Smooth muscle cell (in vitro differentiated cells): ENCODE measurements around the gene RBMS3. TPM values are rescaled to one million over a fixed set of nuclear protein-coding genes. Genes with fewer than 3 reads are reported as not detected.

Experiments
- DNase-seq: peaks from one replicate; lab custom pipeline; 2025; ENCODE audit not compliant: unreplicated experiment; lab: John Stamatoyannopoulos, UW
- H2AFZ ChIP-seq: fragments of 200-600 bp; sonication (generic); 2 replicates; pipeline ENCODE4 v1.6.0; 2016; ENCODE audit warnings: antibody characterized with exemption, low read depth, mild to moderate bottlenecking
- H3F3A ChIP-seq: fragments of 200-600 bp; sonication (generic); 2 replicates; pipeline ENCODE4 v1.6.0; 2017; ENCODE audit warnings: antibody characterized with exemption, low read depth
- H3K27ac ChIP-seq: fragments of 200-600 bp; sonication (generic); 2 replicates; pipeline ENCODE4 v1.5.1; 2016; ENCODE audit warnings: low read depth, mild to moderate bottlenecking
- H3K27me3 ChIP-seq: fragments of 200-600 bp; sonication (generic); 2 replicates; pipeline ENCODE4 v1.6.1; 2016; ENCODE audit warnings: low read depth, mild to moderate bottlenecking
- H3K36me3 ChIP-seq: fragments of 200-600 bp; sonication (generic); 2 replicates; pipeline ENCODE4 v1.5.1; 2016; ENCODE audit warnings: low read depth
- H3K4me1 ChIP-seq: fragments of 200-600 bp; sonication (generic); 2 replicates; pipeline ENCODE4 v1.5.1; 2016; ENCODE audit warnings: low read depth
- H3K4me2 ChIP-seq: fragments of 200-600 bp; sonication (generic); 2 replicates; pipeline ENCODE4 v1.6.0; 2016; ENCODE audit warnings: mild to moderate bottlenecking
- H3K4me3 ChIP-seq: fragments of 200-600 bp; sonication (generic); 2 replicates; pipeline ENCODE4 v1.5.1; 2016; ENCODE audit warnings: mild to moderate bottlenecking
- H3K79me2 ChIP-seq: fragments of 200-600 bp; sonication (generic); 2 replicates; pipeline ENCODE4 v1.6.0; 2016; ENCODE audit warnings: low read depth, mild to moderate bottlenecking
- H3K9ac ChIP-seq: fragments of 200-600 bp; sonication (generic); 2 replicates; pipeline ENCODE4 v1.6.0; 2016; ENCODE audit warnings: low read depth
- H3K9me3 ChIP-seq: fragments of 200-600 bp; sonication (generic); replicated peaks from 2 replicates; pipeline ENCODE4 v1.5.1; 2016; ENCODE audit warnings: low read depth
- H4K20me1 ChIP-seq: fragments of 200-600 bp; sonication (generic); 2 replicates; pipeline ENCODE4 v1.6.0; 2016; ENCODE audit warnings: low read depth
- CTCF ChIP-seq: fragments of 200-600 bp; sonication (generic); IDR thresholded peaks from 2 replicates; pipeline ENCODE4 v1.5.1; 2017; ENCODE audit warnings: borderline replicate concordance, mild to moderate bottlenecking, antibody characterized with exemption; ENCODE audit not compliant: insufficient read depth, poor library complexity, severe bottlenecking
- WGBS: methylation state at CpG from one replicate; pipeline ENCODE4 v1.1.7; 2016; ENCODE audit warnings: low lambda C conversion rate; 5-methylcytosine and 5-hydroxymethylcytosine counted together
- polyA plus RNA-seq: library from polyadenylated mRNA; unstranded; fragments of >200 nt; fragmentation: Nextera tagmentation; extraction: Ambion mirVana; gene quantifications from 2 replicates; pipeline ENCODE4 v1.2.1, GENCODE V29; 2016
- total RNA-seq: library from RNA; depleted of rRNA; stranded (reverse); fragments of >200 nt; gene quantifications from 2 replicates; pipeline ENCODE4 v1.2.3, GENCODE V29; 2014

Gene RBMS3
- total and polyA plus RNA-seq, 2 experiments from 2014 or later: 42.9 to 50.6 TPM

GRCh38 chr3:29919571-29919970 is 638.7 kb downstream of the RBMS3 start:
- no peaks in the 10 kb centered on the region for H3K9me3 ChIP-seq
- no peak overlapping the region for H3K9ac ChIP-seq

GRCh38 chr3:29922992-29923746 is 642.3 kb downstream of the RBMS3 start:
- no peaks in the 10 kb centered on the region for H4K20me1 ChIP-seq
- no peak for DNase-seq
- H3K9me3 ChIP-seq: no peaks in the 10 kb centered on the region
- no peak overlapping the region for H3K4me3 ChIP-seq
- peak overlapping the region; percentile 25 for H3K4me2 ChIP-seq
- no peaks in the 10 kb centered on the region for H3K27me3 ChIP-seq
- no peak overlapping the region for H2AFZ ChIP-seq
- H3K79me2 ChIP-seq: no peaks in the 10 kb centered on the region
- no peaks in the 10 kb centered on the region for H3F3A ChIP-seq
- WGBS: 26% methylated on average over 5 of the region's 5 CpGs
- H3K36me3 ChIP-seq: no peaks in the 10 kb centered on the region
- peak overlapping the region; percentile 83 for H3K27ac ChIP-seq
- no peak overlapping the region for H3K9ac ChIP-seq
- no peak for TF ChIP-seq CTCF
- H3K4me1 ChIP-seq: no peaks in the 10 kb centered on the region

More at GRCh38 chr3:29919571-29919970, 638.7 kb downstream of the RBMS3 start:
- Histone ChIP-seq H3K79me2 (peaks cover 3% of the 10 kb centered on the region), H2AFZ (no peak overlapping the region), H3K4me2 (no peak overlapping the region), H3K36me3 (no peaks in the 10 kb centered on the region), H3K4me1 (peaks cover 3% of the 10 kb centered on the region), H3K27me3 (no peaks in the 10 kb centered on the region), H3F3A (peaks cover 4% of the 10 kb centered on the region), H3K27ac (peak overlapping the region; percentile 39), H4K20me1 (no peaks in the 10 kb centered on the region), H3K4me3 (no peak overlapping the region)
- no peak for TF ChIP-seq CTCF
- WGBS: 16% methylated on average over 1 of the region's 1 CpG
- DNase-seq: no peak

- H3K9me3 ChIP-seq: no peaks in the 10 kb centered on the region
- H3K79me2 ChIP-seq: no peaks in the 10 kb centered on the region
- no peak overlapping the region for H3K4me3 ChIP-seq
- H2AFZ ChIP-seq: no peak overlapping the region
- 82% methylated on average over 10 of the region's 10 CpGs for WGBS
- no peaks in the 10 kb centered on the region for H3F3A ChIP-seq
- no peaks in the 10 kb centered on the region for H3K36me3 ChIP-seq
- H4K20me1 ChIP-seq: no peaks in the 10 kb centered on the region
- no peaks in the 10 kb centered on the region for H3K27me3 ChIP-seq
- no peak for DNase-seq
- H3K27ac ChIP-seq: peak overlapping the region; percentile 59
- H3K4me2 ChIP-seq: no peak overlapping the region
- peak overlapping the region; percentile 5 for H3K9ac ChIP-seq
- H3K4me1 ChIP-seq: no peaks in the 10 kb centered on the region
- no peak for TF ChIP-seq CTCF
Measured at GRCh38 chr3:29924783-29925561, 644.1 kb downstream of the RBMS3 start.
